ENCODE measurements around the gene C11orf97. TPM values are rescaled to one million over a fixed set of nuclear protein-coding genes. Genes with fewer than 3 reads are reported as not detected.
"Not testable (repeated sequence)": the region's sequence is repeated elsewhere in the genome, so short reads cannot be mapped to it uniquely, and the experiment has no call there.

The C11orf97 gene
- total RNA-seq, 1 donor from 2014 or later = not detected

DNA sequence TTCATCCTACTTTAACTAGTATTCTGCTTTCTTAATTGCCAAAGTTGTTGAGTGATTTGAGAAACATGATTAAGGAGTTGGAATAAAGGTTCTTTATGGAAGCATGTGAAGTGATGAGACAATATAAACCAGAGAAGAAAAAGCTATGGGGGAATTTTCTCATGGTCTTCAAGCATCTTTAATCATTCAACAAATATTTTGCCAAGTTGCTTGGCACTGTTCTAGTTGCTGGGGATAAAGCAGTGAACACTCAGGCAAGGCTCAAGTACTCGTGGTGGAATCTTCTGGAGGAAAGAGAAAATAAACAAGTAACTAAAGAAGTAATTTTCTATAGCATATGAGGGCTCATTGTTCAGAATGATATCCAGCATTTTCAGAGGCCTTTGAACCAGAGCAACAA, 45.7 kb downstream of the C11orf97 start:
- no peak for DNase-seq

DNA sequence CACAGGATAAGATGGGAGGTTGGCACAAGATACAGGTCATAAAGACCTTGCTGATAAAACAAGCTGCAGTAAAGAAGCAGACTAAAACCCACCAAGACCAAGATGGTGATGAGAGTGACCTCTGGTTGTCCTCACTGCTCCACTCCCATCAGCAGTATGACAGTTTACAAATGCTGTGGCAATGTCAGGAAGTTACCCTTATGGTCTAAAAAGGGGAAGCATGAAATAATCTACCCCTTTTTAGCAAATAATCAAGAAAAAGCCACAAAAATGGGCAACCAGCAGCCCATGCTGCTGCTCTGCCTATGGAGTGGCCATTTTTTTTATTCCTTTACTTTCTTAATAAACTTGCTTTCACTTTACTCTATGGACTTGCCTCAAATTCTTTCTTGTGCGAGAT, 46.2 kb downstream of the C11orf97 start:
- DNase-seq = no peak

GRCh38 chr11:94558932-94559331, 46.7 kb downstream of the C11orf97 start:
- DNase-seq = no peak

GRCh38 chr11:94559361-94559760, 47.1 kb downstream of the C11orf97 start:
- DNase-seq = no peak

DNA sequence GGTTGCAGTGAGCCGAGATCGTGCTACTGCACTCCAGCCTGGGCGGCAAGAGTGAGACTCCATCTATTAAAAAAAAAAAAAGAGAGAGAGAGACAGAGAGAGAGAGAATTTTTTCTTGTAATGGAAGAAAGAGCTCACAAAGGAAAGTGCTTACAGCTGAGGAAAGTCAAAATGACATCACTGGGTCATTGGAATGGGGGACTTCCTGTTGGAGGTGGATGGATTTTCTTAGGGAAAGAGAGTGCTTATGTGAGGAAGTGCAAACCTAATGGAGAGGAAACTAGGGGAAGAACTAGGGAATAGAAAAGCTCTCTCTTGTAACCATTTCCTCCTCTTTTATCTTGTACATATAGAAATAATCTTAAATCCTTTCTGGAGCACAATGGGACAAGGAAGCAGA, 48.6 kb downstream of the C11orf97 start:
- no peak for DNase-seq

GRCh38 chr11:94563176-94563847, 51.1 kb downstream of the C11orf97 start:
- DNase-seq = peak; percentile 31

DNA sequence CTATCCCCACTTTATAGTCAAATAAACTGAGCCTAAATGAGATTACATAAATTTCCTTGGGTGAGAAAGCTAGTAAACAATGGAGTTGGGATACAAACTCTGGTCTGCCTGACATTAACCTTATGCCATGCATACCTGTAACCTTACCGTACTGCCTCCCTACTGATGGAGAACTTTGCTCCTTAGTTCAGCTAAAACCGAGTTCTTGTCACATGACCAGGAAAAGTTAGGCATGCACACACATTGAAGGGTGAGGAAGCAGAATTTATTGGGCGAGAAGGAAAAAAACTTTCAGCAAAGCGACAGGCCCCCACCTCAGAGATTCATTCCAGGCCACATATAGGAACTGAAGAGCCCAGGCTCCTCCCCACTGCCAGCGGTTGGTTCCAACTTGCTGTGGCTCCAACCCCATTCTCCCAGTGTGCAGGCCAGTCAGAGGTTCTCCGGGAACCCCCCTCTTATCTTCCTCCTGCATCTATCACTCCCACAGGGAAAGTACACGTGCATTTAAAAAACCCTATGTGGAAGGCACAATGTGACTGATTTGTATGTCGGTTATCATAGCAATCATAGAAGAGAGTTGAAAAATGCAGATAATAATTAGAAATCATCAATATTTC, 51.7 kb downstream of the C11orf97 start:
- DNase-seq = no peak

DNA sequence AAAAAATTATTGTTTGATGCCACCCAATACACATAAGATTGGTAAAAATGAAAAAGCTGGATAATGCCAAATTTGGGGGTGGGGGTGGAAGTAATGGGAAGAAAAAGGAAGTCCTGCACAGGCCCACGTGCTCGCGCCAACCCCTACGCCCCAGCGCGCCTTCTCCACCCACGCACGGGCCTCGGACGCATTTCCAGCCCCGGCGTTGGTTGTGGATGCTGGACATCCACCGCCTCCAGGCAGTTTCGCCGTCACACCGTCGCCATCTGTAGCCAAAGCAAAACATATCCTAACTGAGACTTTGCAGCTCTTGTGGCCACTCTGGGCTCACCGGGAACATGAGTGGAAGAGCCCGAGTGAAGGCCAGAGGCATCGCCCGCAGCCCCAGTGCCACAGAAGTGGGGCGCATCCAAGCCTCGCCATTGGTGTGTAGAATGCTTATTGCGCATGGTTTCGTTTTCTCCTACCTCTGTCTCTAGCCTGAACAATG, 55.0 kb downstream of the C11orf97 start, which contains the start of gene PIWIL4:
PIWIL4 (plus strand) TSS at position 188 of the 490 bp plus-strand sequence; CDS start at position 339, 151 bp downstream.
- DNase-seq = no peak

DNA sequence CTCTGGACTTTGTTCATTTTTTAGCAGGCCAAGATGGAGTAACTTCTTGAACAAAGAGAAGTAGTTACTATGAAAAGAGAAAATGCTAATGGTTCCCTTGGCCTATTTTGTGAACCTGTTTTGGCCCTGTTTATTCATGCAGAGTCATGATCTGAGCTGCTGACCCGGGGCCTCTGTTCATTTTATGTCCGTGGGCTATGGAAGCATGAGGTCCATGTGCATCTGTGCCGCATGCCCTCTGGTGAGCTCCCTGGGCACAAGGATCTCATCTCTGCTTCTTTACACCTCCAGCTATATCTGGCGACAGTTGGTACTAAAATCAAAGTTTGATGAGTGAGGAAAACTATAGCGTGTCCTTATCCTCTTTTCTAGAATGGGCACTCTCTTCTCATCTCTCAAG, 55.9 kb downstream of the C11orf97 start:
- DNase-seq = no peak

DNA sequence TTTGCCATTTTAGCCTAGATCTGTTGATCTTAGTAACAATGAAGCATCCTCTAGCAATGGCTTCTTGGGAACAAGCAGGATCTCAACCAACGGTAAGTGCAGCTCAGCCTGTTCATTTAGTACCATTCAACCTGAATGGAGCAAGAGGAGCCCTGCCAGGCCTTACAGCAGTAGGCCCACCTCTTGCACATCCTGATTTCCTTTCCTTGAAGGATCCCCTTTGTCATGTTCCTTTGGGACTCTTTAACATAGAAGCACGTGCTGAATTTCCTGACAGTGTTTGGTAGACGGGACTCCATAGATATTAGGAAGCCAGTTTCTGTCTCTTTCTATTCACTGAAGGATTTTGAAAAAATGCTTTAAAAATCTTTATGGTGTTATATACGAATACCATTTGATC, 56.5 kb downstream of the C11orf97 start:
- no peak for DNase-seq

GRCh38 chr11:94572975-94573374, 60.7 kb downstream of the C11orf97 start:
- not testable (repeated sequence) for DNase-seq

GRCh38 chr11:94574193-94574961, 62.1 kb downstream of the C11orf97 start:
- no peak for DNase-seq

- peak; percentile 16 for DNase-seq
Measured at GRCh38 chr11:94576306-94576705, 64.0 kb downstream of the C11orf97 start.

GRCh38 chr11:94577841-94578240, 65.6 kb downstream of the C11orf97 start:
- DNase-seq = no peak

Small RNA genes lying within 50 kb of the gene (small RNA-seq; reads per million reads assigned to genes)
- 0.52 reads per million, percentile 62 among the genes with 10 or more reads in this experiment for gene MIR548L (ENCODE audit: low replicate concordance)

Other genes starting within 250 kb of the C11orf97 start
- gene IZUMO1R, start 207.9 kb upstream of the C11orf97 start, total RNA-seq = not detected
- gene GPR83, start 111.0 kb upstream of the C11orf97 start, total RNA-seq = 0.10 TPM
- 24.9 TPM for gene MRE11, start 18.6 kb upstream of the C11orf97 start, total RNA-seq
- 12.7 TPM for gene ANKRD49, start 18.5 kb upstream of the C11orf97 start, total RNA-seq
- 8.8 TPM for gene FUT4, start 31.5 kb downstream of the C11orf97 start, total RNA-seq
- 6.2 TPM for gene PIWIL4, start 54.9 kb downstream of the C11orf97 start, total RNA-seq